Thyroid gland (tissue), 4 donors: ENCODE measurements around the gene DCAF5.

ENCODE experiments used
- CTCF ChIP-seq, 6 experiments: fragments of 200-600 bp in 3 of 6; fragments of 450-650 bp in 3 of 6; sonication (generic) in 3 of 6; IDR thresholded peaks; one replicate each; pipeline ENCODE4 v1.5.1; 2016 to 2019; ENCODE audit warnings: antibody characterized with exemption in 6 of 6, mild to moderate bottlenecking in 2 of 6, inconsistent platforms in 1 of 6, moderate library complexity in 1 of 6
- POLR2A ChIP-seq, 2 donors: fragments of 450-650 bp; IDR thresholded peaks; one replicate each; pipeline ENCODE4 v1.6.1; 2017; ENCODE audit warnings: antibody characterized with exemption in 2 of 2, mild to moderate bottlenecking in 2 of 2, moderate library complexity in 1 of 2

GRCh38 chr14:69131176-69131575 is 21.7 kb downstream of the DCAF5 start:
- TF ChIP-seq CTCF (IDR thresholded peaks at IDR 0.05) (no peak), POLR2A (IDR thresholded peaks at IDR 0.05) (no peak)
